PC-3 (cell line): ENCODE data around the gene SPATA20. TPM values are rescaled to one million over a fixed set of nuclear protein-coding genes. Genes with fewer than 3 reads are reported as not detected.

Experiments used
- ATAC-seq: fragments of 200-7000 bp; cut with Tn5 transposase; 2 replicates; pipeline ENCODE4 v1.9.1; 2020; ENCODE audit warnings: mild to moderate bottlenecking, moderate library complexity
- BruUV-seq: library from RNA; stranded (reverse); fragments of 400-500 nt; replicated peaks from 2 replicates; lab custom pipeline; 2021; lab: Mats Ljungman, UMichigan
- CTCF ChIA-PET: fragments of 300-600 bp; sonication (Branson Sonifier 250); formaldehyde crosslinking; loops from one replicate; lab custom pipeline; 2022; ENCODE audit warnings: antibody characterized with exemption; lab: Charles Lee
- POLR2A ChIA-PET: fragments of 300-600 bp; sonication (Branson Sonifier 250); formaldehyde crosslinking; loops from one replicate; lab custom pipeline; 2022; ENCODE audit warnings: antibody characterized with exemption; ENCODE audit not compliant: unreplicated experiment; lab: Charles Lee
- DNase-seq: peaks from one replicate; pipeline ENCODE4 v3.0.0-alpha.2; 2015
- H2AFZ ChIP-seq: fragments of 300-600 bp; sonication (generic); 2 replicates; pipeline ENCODE4 v1.6.0; 2016; ENCODE audit warnings: antibody characterized with exemption, low read length
- H3F3A ChIP-seq: fragments of 300-600 bp; sonication (generic); one replicate; pipeline ENCODE4 v1.6.0; 2017; ENCODE audit warnings: antibody characterized with exemption, low read length, control low read depth, mild to moderate bottlenecking; ENCODE audit not compliant: unreplicated experiment
- H3K27ac ChIP-seq: fragments of 300-600 bp; sonication (generic); 2 replicates; pipeline ENCODE4 v1.5.1; 2016; ENCODE audit warnings: mild to moderate bottlenecking, low read length
- H3K27me3 ChIP-seq: fragments of 300-600 bp; sonication (generic); 2 replicates; pipeline ENCODE4 v1.6.1; 2016; ENCODE audit warnings: low read length, mixed read lengths
- H3K36me3 ChIP-seq: fragments of 300-600 bp; sonication (generic); 2 replicates; pipeline ENCODE4 v1.6.1; 2016; ENCODE audit warnings: low read depth, mixed run types, low read length, mixed read lengths
- H3K4me1 ChIP-seq: fragments of 300-600 bp; sonication (generic); 2 replicates; pipeline ENCODE4 v1.5.1; 2016; ENCODE audit warnings: low read length; ENCODE audit not compliant: insufficient read depth
- H3K4me2 ChIP-seq: fragments of 300-600 bp; sonication (generic); 2 replicates; pipeline ENCODE4 v1.6.0; 2016; ENCODE audit warnings: low read length
- H3K4me3 ChIP-seq: fragments of 300-600 bp; sonication (generic); 2 replicates; pipeline ENCODE4 v1.5.1; 2016; ENCODE audit warnings: mild to moderate bottlenecking, low read length, mixed read lengths
- H3K79me2 ChIP-seq: fragments of 300-600 bp; sonication (generic); 2 replicates; pipeline ENCODE4 v1.6.1; 2017; ENCODE audit warnings: low read length, mixed read lengths
- H3K9ac ChIP-seq: fragments of 300-600 bp; sonication (generic); 2 replicates; pipeline ENCODE4 v1.6.0; 2016; ENCODE audit warnings: mild to moderate bottlenecking, low read length
- H3K9me2 ChIP-seq: fragments of 300-600 bp; sonication (generic); replicated peaks from 2 replicates; pipeline ENCODE4 v1.6.1; 2016; ENCODE audit warnings: mixed run types, low read length, mixed read lengths
- H3K9me3 ChIP-seq: fragments of 300-600 bp; sonication (generic); 2 replicates; pipeline ENCODE4 v1.6.1; 2016; ENCODE audit warnings: low read length, mixed read lengths
- H4K20me1 ChIP-seq: fragments of 300-600 bp; sonication (generic); 2 replicates; pipeline ENCODE4 v1.6.1; 2016; ENCODE audit warnings: low read length, mixed read lengths
- EZH2 ChIP-seq: fragments of 300-600 bp; sonication (generic); IDR thresholded peaks from one replicate; pipeline ENCODE4 v1.6.1; 2017; ENCODE audit warnings: antibody characterized with exemption, mild to moderate bottlenecking, low read length; ENCODE audit not compliant: unreplicated experiment
- EZH2phosphoT487 ChIP-seq: fragments of 300-600 bp; sonication (generic); IDR thresholded peaks from 2 replicates; pipeline ENCODE4 v1.6.1; 2018; ENCODE audit warnings: mild to moderate bottlenecking, antibody characterized with exemption, low read length, borderline replicate concordance
- intact Hi-C: fragments of 100-400 bp; cut with micrococcal nuclease; formaldehyde crosslinking; loops from 2 replicates; pipeline ENCODE4 v1.9.0; 2023
- total RNA-seq: library from RNA; depleted of rRNA; stranded (reverse); fragments of >200 nt; gene quantifications from 2 replicates; pipeline ENCODE4 v1.2.3, GENCODE V29; 2014
- TF ChIP-seq, protein P1 (sequence below): fragments of 300-600 bp; sonication (generic); conservative IDR thresholded peaks from 2 replicates; pipeline ENCODE4 v1.5.1; 2017; ENCODE audit warnings: antibody characterized with exemption, low read depth, mild to moderate bottlenecking, low read length

Gene SPATA20
- total RNA-seq, 1 experiment from 2014 or later: 115 TPM

DNA sequence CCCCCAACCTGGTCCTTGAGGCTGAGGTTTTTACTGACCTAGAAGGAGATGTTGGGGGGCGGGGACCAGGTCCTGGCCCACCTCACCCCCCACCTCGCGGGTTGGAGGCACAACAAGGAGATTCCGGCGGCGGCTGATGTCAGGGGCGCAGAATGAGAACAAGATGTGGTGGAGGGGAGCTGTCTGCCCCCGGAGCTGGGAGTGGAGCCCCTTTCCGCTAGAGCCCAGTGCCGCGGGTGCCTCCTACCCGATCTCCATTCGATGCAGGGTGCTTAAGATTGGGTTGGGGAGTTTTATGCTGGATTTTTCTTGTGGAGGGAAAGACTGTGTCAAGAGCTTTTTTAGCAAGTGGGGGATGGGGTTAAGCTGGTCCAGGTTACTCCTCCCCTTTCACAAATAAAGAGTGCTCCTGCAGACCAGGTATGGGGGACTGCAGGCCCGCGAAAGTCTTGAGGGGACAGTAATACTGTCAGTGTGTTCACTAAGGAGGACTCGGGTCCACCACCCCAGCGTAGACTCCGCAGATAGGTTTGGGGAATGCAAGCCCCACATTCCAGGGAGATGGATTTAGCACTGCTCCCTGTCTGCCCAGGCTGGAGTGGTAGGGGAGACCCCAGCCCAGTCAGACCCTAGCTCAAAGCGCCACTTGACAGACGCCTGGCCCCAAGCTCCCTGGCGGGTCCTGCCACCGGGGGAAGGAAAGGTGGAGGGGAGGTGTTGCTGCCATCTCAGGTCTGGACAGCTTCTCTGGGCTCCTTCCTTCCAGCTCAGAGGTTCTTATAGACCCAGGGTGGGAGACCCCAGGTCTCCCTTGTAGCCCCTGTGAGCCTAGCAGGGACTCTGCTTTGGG is 15.5 kb downstream of the SPATA20 start:
- Histone ChIP-seq H3K4me3 (no peak overlapping the region), H3K36me3 (no peaks in the 10 kb centered on the region), H3K27me3 (peaks cover 34% of the 10 kb centered on the region), H3K27ac (no peak overlapping the region), H3K4me2 (no peak overlapping the region), H3K9me2 (no peaks in the 10 kb centered on the region), H4K20me1 (no peaks in the 10 kb centered on the region), H3K79me2 (no peaks in the 10 kb centered on the region), H2AFZ (no peak overlapping the region), H3K4me1 (peaks cover 12% of the 10 kb centered on the region), H3F3A (no peaks in the 10 kb centered on the region), H3K9me3 (no peaks in the 10 kb centered on the region), H3K9ac (no peak overlapping the region)
- ChIA-PET CTCF (interaction anchor here (0.7 kb wide), 1 partner anchor 11 kb away, joined by 3 read pairs; no protein-coding TSS in a partner anchor), POLR2A (no interaction called here)
- no peak for DNase-seq
- BruUV-seq: no TSS peak
- ATAC-seq: no peak
- TF ChIP-seq, protein P1, sequence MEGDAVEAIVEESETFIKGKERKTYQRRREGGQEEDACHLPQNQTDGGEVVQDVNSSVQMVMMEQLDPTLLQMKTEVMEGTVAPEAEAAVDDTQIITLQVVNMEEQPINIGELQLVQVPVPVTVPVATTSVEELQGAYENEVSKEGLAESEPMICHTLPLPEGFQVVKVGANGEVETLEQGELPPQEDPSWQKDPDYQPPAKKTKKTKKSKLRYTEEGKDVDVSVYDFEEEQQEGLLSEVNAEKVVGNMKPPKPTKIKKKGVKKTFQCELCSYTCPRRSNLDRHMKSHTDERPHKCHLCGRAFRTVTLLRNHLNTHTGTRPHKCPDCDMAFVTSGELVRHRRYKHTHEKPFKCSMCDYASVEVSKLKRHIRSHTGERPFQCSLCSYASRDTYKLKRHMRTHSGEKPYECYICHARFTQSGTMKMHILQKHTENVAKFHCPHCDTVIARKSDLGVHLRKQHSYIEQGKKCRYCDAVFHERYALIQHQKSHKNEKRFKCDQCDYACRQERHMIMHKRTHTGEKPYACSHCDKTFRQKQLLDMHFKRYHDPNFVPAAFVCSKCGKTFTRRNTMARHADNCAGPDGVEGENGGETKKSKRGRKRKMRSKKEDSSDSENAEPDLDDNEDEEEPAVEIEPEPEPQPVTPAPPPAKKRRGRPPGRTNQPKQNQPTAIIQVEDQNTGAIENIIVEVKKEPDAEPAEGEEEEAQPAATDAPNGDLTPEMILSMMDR: no peak
- no peak for TF ChIP-seq EZH2
- intact Hi-C loops: loop anchor here (5.0 kb wide), 1 partner anchor 70 kb away; the partner anchor contains the start of gene ABCC3

DNA sequence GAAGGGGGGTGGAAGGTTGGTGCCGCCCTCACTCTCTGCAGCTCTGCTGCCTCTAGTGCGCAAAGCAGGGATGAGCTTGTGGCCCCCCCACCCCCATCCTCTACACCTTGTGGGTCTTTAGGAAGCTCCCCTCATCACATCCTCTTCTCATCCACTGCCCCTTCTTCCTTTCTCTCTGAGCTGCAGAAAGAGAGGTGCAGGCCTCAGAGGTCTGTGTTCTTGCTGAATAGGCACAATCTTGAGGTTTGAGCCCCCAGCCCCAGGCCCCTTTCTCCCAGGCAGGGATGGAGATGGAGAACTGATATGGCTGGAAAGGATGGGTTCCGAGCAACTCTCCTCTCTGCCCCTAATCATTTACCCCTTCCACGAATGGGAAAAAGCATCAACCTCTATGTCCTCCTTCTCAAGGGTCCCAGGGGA is 16.1 kb downstream of the SPATA20 start:
- TF ChIP-seq EZH2phosphoT487: no peak
- no peaks in the 10 kb centered on the region for H3F3A ChIP-seq
- no peaks in the 10 kb centered on the region for H4K20me1 ChIP-seq
- H3K36me3 ChIP-seq: no peaks in the 10 kb centered on the region
- no peaks in the 10 kb centered on the region for H3K9me3 ChIP-seq
- H3K27ac ChIP-seq: no peak overlapping the region
- H3K79me2 ChIP-seq: no peaks in the 10 kb centered on the region
- peaks cover 34% of the 10 kb centered on the region for H3K27me3 ChIP-seq
- no peak overlapping the region for H3K9ac ChIP-seq
- no peak overlapping the region for H3K4me3 ChIP-seq
- no peak overlapping the region for H2AFZ ChIP-seq
- intact Hi-C loops: loop anchor here (5.0 kb wide), 1 partner anchor 69 kb away; the partner anchor contains the start of gene ABCC3
- peaks cover 12% of the 10 kb centered on the region for H3K4me1 ChIP-seq
- BruUV-seq: no TSS peak
- no peaks in the 10 kb centered on the region for H3K9me2 ChIP-seq
- POLR2A ChIA-PET: no interaction called here
- no peak overlapping the region for H3K4me2 ChIP-seq
- no peak for ATAC-seq
- no peak for DNase-seq
- CTCF ChIA-PET: no interaction called here

DNA sequence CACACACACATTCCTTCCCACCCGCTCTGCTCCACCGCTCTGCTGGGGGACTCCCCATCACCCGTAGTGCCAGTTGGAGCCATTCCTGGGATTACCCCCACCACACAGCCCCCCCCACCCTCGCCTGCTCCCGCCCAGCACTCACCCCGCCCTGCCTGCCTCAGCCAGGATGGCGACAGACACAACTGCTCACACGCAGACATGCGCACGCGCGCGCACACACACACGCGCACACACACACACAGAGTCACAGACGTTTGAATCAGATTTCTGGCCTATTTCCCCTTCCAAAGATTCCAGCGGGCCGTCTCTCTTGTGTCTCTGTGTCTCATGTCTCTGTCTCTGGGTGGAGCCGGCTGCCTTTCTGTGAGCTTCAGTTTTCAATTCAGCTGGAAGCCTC is 17.9 kb downstream of the SPATA20 start:
- intact Hi-C loops: loop anchor here (5.0 kb wide), 1 partner anchor 67 kb away; the partner anchor contains the start of gene ABCC3
- Histone ChIP-seq H3F3A (no peaks in the 10 kb centered on the region), H3K4me2 (no peak overlapping the region), H3K4me3 (no peak overlapping the region), H3K9me3 (no peaks in the 10 kb centered on the region), H3K27me3 (peaks cover 34% of the 10 kb centered on the region), H3K27ac (no peak overlapping the region), H3K79me2 (no peaks in the 10 kb centered on the region), H3K36me3 (no peaks in the 10 kb centered on the region), H3K4me1 (peaks cover 10% of the 10 kb centered on the region), H2AFZ (no peak overlapping the region), H4K20me1 (no peaks in the 10 kb centered on the region), H3K9me2 (no peaks in the 10 kb centered on the region), H3K9ac (no peak overlapping the region)
- BruUV-seq: no TSS peak
- POLR2A ChIA-PET: no interaction called here
- ATAC-seq (no peak), DNase-seq (no peak)
- TF ChIP-seq, protein P1: no peak
- TF ChIP-seq EZH2 (no peak), EZH2phosphoT487 (no peak)
- CTCF ChIA-PET: no interaction called here
